ENCODE data around the gene ZEB2. TPM values are rescaled to one million over a fixed set of nuclear protein-coding genes. Genes with fewer than 3 reads are reported as not detected.

ZEB2 gene
- total RNA-seq, 1 experiment from 2014 or later: 1.7 TPM

- in situ Hi-C loops (cut with HindIII; ENCODE audit: low pct_unique_long_range_greater_than_20kb, low sequenced_read_pairs): no loop called here
These were observed 73.8 kb downstream of the ZEB2 start for GRCh38 chr2:144446136-144446535.

GRCh38 chr2:144445196-144445595 is 74.7 kb downstream of the ZEB2 start:
- DNase-seq (ENCODE audit: low read depth): no peak
- in situ Hi-C loops (cut with HindIII; ENCODE audit: low pct_unique_long_range_greater_than_20kb, low sequenced_read_pairs): no loop called here

More at GRCh38 chr2:144446136-144446535, 73.8 kb downstream of the ZEB2 start:
- no peak for DNase-seq (ENCODE audit: low read depth)

DNA sequence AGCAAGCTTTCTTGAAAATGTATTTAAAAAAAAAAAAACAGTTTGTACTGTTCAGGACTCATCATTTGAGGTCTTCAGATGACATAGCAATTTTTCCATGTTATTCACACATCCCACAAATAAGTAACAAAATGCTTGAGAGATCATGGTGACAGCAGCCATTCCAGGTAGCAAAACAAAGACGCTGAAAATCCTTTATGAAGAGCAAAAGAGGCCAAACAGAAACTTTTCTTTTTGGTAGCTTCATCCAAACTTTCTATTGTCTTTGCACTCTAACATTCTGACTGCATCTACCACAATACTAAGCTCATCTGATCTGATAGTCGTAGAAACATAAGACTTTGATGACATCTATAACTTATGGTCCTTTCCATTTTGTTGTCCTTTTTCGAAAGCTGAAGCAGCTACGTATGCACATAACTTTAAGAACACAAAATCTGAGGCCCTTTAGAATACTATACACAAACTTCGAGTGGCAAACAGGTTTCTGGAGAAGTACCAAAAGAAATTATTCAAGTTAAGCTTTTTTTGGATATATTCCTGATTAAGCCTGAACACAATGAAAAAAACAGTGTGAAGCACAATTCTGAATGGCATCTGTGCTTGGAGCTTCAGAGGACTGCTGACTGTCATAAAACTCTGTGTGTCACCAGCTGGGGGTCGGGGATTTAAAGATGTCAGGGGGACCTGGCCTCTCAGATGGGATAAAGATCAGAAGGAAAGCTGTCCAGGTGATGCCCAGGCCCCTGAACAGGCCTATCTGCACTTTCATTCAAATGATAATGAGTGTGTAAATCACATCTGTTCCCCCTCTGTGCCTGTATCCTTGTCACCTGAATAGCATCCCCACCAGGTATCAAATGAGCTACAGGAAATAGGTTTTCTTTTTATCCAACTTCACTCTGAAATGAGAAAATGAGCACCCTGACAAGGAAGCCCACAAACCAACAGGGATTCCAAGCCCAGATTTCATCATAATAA is 75.8 kb downstream of the ZEB2 start:
- DNase-seq (ENCODE audit: low read depth): no peak
- in situ Hi-C loops (cut with HindIII; ENCODE audit: low pct_unique_long_range_greater_than_20kb, low sequenced_read_pairs): no loop called here

GRCh38 chr2:144441711-144442141 is 78.2 kb downstream of the ZEB2 start:
- DNase-seq (ENCODE audit: low read depth): no peak
- in situ Hi-C loops (cut with HindIII; ENCODE audit: low pct_unique_long_range_greater_than_20kb, low sequenced_read_pairs): no loop called here

- DNase-seq (ENCODE audit: low read depth): no peak
- in situ Hi-C loops (cut with HindIII; ENCODE audit: low pct_unique_long_range_greater_than_20kb, low sequenced_read_pairs): no loop called here
These were observed 79.9 kb downstream of the ZEB2 start for GRCh38 chr2:144439993-144440392.

DNA sequence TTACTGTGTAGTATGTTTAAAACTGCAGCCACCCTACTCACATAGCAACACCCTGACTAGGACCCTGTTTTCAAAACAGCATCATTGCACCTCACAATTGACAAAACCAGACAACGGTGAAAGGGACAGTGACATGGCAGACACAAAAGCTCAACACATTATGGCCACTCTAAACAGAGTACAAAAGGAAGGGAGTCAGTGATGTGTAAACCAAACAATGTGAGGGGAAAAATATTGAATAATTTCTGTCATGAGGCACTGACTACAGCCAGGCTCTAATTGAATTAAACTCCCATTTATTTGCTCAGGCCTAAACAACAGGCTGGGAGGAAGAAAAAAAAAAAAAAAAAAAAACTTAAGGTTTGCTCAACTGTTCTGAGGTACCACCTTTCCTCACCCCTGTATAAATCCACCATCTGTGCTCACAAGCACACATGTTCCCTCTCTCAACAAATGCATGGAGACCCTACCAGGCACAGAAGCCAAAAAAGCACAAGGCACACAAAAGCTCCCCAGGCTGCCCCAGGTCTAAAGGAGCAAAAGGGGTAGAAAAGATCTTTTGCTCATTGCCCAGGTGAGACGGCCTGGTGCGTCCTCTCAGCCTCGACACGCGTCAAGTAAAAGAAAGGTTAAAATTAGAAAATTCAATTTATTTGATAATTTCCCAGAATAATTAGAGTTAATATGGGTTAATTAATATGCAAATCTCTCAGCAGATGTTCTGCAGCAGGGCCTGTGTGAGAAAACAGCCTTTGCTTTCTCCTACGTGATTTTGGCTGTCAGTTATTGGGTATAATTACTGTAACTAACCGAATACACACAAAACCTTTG is 80.9 kb downstream of the ZEB2 start:
- DNase-seq (ENCODE audit: low read depth): no peak
- in situ Hi-C loops (cut with HindIII; ENCODE audit: low pct_unique_long_range_greater_than_20kb, low sequenced_read_pairs): no loop called here

DNA sequence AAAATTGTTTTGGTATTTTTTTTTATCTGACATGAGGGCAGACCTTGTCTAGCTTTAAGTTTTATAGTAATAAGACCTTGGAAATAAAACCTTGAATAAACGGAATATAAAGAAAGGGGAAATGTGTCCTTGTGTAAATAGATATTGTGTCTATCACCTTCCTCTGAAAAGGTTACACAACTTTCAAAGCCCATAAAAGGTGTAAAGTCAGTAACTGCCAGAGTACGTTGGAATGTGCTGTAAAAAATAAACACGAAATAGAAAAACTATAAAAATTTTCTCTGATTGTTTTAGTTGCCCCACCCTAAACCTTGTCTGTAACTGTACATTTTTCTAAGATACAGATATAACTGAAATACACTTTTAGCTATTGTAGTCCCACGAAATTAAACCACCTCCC is 82.3 kb downstream of the ZEB2 start:
- no peak for DNase-seq (ENCODE audit: low read depth)
- in situ Hi-C loops (cut with HindIII; ENCODE audit: low pct_unique_long_range_greater_than_20kb, low sequenced_read_pairs): no loop called here

GRCh38 chr2:144434425-144435222 is 85.3 kb downstream of the ZEB2 start:
- no peak for DNase-seq (ENCODE audit: low read depth)

GRCh38 chr2:144432921-144433320 is 87.0 kb downstream of the ZEB2 start:
- no peak for DNase-seq (ENCODE audit: low read depth)
- in situ Hi-C loops (cut with HindIII; ENCODE audit: low pct_unique_long_range_greater_than_20kb, low sequenced_read_pairs): no loop called here

More at GRCh38 chr2:144434425-144435222, 85.3 kb downstream of the ZEB2 start:
- in situ Hi-C loops (cut with HindIII; ENCODE audit: low pct_unique_long_range_greater_than_20kb, low sequenced_read_pairs): no loop called here

GRCh38 chr2:144431998-144432397 is 87.9 kb downstream of the ZEB2 start:
- in situ Hi-C loops (cut with HindIII; ENCODE audit: low pct_unique_long_range_greater_than_20kb, low sequenced_read_pairs): no loop called here
- no peak for DNase-seq (ENCODE audit: low read depth)

DNA sequence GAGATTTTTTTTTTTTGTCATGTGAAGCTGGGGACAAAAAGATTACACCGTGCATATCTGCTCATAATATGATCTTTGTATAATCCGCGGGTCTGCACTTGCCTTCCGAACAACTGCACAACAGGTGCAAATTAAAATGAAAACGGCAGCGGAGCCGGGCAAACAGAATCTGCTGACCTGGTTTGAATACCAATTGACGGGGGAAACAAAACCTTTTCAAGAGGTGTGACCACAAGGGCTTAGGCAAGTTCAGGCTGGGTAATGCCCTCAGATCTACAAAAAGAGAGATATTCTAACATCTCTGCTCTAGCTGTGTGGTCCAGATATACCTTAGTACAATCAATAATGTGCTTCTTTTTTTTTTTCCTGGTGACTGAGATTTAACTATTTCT is 88.5 kb downstream of the ZEB2 start:
- in situ Hi-C loops (cut with HindIII; ENCODE audit: low pct_unique_long_range_greater_than_20kb, low sequenced_read_pairs): no loop called here
- no peak for DNase-seq (ENCODE audit: low read depth)

GRCh38 chr2:144430722-144431391 is 89.1 kb downstream of the ZEB2 start:
- in situ Hi-C loops (cut with HindIII; ENCODE audit: low pct_unique_long_range_greater_than_20kb, low sequenced_read_pairs): no loop called here
- no peak for DNase-seq (ENCODE audit: low read depth)

DNA sequence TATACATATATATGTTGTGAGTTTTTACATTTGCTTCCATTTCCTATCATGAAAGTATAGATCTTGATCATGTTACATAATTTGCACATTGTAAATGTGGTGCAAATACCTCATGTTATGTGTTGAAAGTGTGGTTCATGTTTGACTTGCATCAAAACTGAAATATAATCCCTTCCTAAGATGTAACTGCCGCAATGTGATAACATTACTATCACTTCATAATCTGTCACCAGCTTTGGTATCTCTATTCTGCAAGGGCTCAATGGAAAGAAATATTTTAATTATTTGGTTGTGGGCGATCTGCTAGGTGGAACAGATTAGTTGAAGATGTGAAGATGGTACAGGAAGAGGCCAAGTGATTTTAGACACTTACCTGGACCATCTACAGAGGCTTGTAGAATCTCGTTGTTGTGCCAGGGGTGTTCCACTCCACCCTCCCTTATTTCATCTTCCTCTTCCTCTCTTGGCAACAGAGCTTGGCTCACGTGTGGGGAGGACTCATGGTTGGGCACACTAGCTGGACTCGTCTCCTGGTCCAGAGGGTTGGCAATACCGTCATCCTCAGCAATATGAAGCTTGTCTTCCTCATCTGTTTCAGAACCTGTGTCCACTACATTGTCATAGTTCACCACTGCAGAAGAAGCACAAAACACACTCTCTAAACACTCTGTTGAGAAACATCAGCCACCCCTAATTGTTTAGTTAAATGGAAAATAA is 90.4 kb downstream of the ZEB2 start:
- in situ Hi-C loops (cut with HindIII; ENCODE audit: low pct_unique_long_range_greater_than_20kb, low sequenced_read_pairs): no loop called here
- DNase-seq (ENCODE audit: low read depth): no peak

- in situ Hi-C loops (cut with HindIII; ENCODE audit: low pct_unique_long_range_greater_than_20kb, low sequenced_read_pairs): no loop called here
These were observed 92.9 kb downstream of the ZEB2 start for GRCh38 chr2:144426981-144427479.

DNA sequence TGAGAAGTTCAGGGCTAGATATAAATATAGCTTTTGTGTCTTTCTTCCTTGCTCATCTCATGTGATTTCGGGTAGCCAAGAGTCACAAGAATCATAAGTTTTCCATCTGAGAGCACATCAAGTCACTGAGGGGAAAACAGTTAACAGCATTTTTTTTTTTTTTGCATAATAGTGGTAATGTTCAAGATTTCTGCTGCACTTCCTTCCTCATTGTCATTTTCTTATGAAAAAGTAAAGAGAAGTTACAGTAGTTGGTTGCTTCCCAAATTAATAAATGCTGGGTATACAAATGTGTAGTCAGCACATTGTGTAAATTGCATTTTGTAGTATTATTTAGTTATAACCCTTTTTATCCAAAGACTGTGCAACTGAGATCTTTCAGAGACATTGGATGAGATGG is 93.6 kb downstream of the ZEB2 start:
- no peak for DNase-seq (ENCODE audit: low read depth)
- in situ Hi-C loops (cut with HindIII; ENCODE audit: low pct_unique_long_range_greater_than_20kb, low sequenced_read_pairs): no loop called here

More at GRCh38 chr2:144426981-144427479, 92.9 kb downstream of the ZEB2 start:
- DNase-seq (ENCODE audit: low read depth): peak; percentile 77

DNA sequence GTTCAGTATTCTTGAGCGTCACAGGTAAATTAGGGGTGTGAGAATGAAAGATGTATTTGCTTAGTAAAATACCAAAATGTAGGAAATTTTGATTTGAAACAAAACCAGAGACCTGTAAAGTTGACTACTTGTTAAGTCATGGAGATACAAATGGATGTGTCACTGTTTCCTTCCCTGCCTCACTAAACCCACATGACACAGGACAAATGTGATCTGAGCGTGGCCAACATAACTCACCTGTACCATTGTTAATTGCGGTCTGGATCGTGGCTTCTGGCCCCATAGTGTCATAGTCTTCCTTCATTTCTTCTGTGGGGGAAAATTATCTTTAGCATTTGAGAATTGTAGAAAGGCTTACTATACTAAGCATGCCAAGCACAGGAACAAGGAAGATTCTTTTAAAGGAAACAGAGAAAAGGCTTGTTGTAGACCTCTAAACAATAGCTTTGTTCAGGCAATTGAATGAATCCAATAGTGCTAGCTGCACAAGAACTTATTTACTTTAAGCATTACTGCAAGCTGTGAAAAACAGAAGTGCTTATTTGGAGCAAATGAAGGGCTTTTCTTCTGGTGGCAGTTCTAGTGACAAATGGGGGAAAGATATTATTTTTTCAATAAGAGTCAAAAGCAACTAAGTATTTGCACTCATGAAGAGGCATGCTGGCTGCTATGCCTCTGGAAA is 95.2 kb downstream of the ZEB2 start:
- in situ Hi-C loops (cut with HindIII; ENCODE audit: low pct_unique_long_range_greater_than_20kb, low sequenced_read_pairs): no loop called here
- no peak for DNase-seq (ENCODE audit: low read depth)

Data from Caki2 (cell line).